Neural progenitor cell (in vitro differentiated cells): Measurements from ENCODE around the gene KCNE2.

Experiments
- EZH2 ChIP-seq: fragments of 200-600 bp; sonication (generic); IDR thresholded peaks from 2 replicates; pipeline ENCODE4 v1.6.1; 2017; ENCODE audit warnings: antibody characterized with exemption, mild to moderate bottlenecking, moderate library complexity
- EZH2phosphoT487 ChIP-seq: fragments of 200-600 bp; sonication (generic); IDR thresholded peaks from 2 replicates; pipeline ENCODE4 v1.6.1; 2017; ENCODE audit warnings: antibody characterized with exemption

GRCh38 chr21:34365809-34366208 lies 2.0 kb downstream of the KCNE2 start:
- TF ChIP-seq EZH2 (no peak), EZH2phosphoT487 (peak; percentile 48)
